HG03439 (cell line): Measurements from ENCODE around the gene GPR183.

Source experiments
- ATAC-seq: cut with Tn5 transposase; IDR thresholded peaks from one replicate; pipeline ENCODE4 v1.9.1; 2021; ENCODE audit warnings: mild to moderate bottlenecking, moderate library complexity; ENCODE audit not compliant: unreplicated experiment

GPR183 gene

DNA sequence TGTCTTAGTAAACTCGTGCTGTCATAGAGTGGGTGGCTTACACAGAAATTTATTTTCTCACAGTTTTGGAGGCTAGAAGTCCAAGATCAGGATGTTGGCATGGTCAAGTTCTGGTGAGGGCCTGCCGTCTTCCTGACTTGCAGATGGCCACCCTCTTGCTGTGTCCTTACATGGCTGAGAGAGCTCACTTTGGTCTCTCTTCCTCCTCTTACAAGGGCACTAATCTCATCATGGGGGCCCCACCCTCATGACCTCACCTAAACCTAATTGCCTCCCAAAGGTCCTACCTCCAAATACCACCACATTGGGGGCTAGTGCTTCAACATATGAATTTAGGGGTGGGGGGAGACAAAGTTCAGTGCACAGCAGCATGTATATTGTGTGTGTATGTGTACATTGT lies 34.7 kb downstream of the GPR183 start:
- ATAC-seq = no peak

DNA sequence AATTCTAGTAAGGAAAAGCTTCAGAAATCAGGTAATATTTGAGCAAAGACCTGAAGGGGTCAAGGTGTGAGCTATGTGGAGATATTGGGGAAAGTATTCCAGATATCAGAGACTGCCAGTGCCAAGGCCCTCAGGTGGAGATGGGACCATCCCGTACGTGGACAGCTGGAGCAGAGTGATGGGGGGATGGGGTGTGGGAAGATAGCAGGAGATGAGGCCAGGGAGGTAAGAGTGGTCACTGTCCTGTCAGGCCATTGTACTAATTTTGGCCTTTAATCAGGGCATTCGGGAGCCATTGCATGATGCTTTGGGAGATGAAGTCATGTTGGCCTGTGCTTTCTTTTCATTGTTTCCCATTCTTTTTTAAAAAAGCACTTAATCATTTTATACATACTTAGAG lies 36.0 kb downstream of the GPR183 start:
- ATAC-seq = no peak

DNA sequence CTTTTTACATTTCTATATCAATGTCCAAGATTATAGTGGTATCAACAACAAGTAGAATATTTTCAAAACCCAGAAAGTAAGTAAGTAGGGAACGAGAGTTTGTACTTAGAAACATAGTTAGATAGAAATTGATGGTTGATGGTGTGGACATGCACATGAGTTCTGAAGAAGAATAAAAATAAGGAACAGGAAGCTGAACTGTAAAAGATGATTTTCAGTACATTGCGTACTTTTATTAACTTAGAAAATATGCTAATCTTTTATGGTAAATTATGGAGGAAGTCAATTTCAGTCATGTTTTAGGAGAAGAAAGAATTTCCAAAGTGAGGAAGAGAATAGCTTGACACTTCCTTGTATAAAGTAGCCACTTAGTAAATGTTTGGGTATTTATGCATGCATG lies 36.7 kb downstream of the GPR183 start:
- no peak for ATAC-seq

DNA sequence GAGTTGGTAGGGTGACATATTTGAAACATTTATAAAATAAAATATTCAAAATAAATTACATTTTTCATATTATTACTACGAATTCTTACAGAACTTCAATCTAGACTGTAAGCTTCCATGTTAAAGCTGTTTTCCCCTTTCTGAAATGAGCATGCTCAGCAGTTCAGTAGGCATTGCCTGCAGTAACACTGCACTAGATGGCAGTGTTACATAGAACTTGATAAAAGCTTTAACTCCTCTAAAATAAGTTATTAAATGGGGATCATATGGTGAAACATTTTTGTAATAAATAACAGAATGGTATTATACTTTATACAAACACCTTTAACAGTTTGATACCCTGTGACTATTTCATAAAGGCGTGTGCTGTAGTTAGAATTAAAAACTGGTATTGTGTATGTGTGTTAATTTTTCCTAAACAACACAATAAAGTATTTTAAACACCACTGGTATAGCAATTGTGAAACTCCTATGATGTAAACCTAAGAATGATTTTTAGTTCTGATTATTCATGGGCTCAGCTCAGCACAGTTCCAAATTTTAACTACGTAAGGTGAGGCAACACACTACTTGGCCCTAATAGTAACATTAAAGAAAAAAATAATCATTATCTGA lies 37.5 kb downstream of the GPR183 start:
- peak; percentile 76 for ATAC-seq

DNA sequence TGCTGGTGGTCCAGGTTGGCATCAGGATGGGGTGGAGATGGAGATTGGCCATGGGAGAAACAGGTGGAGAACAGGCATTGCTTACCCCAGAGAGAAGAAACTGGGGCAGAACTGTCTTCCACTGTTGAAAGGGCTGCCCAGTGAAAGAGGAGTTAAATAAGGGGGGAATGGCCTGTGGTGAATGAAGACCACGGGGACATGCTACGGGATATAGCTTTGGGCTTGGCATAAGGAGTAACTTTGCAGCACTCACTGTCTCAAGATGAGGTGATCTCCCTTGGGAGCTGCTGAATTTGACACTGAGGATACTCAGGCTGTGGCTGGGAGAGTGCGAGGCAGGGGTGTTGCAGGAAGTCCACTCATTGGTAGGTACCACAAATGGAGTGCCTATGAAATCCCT lies 38.4 kb downstream of the GPR183 start:
- no peak for ATAC-seq

DNA sequence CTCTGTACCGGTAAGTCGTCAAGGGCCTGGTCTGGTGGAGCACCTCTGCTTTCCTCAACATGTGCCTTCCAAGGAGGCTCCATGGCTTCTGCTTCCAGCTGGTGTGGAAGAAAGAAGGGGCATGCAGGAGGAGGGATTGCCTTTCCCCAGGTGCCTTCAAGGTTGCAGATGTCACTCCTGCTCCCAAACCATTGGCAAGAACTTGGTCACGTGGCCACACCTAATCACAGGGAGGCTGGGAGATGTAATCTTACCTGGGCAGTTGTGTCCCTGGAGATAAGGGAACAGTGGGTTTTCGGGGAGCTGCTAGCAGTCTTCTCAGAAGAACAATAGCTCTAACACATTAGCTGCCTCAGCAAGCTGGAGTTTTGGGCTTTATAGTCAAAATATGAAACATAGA lies 39.3 kb downstream of the GPR183 start:
- ATAC-seq = no peak

DNA sequence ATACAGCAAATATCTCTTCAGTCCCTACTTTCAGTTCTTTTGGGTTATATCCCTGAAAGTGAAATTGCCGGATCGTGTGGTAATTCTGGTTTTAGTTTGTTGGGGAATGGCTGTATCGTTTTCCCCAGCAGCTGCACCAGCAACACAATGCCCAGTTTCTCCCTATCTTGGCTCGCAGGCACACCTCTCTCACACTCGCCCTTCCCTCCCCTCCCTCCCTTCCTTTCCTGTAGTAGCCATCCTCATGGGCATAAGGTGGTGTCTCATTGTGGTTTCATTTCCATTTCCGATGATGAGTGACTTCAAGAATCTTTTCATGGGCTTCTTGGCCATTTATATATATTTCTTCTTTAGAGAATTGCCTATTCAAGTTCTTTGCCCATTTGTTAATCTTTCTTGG lies 40.4 kb downstream of the GPR183 start:
- no peak for ATAC-seq

DNA sequence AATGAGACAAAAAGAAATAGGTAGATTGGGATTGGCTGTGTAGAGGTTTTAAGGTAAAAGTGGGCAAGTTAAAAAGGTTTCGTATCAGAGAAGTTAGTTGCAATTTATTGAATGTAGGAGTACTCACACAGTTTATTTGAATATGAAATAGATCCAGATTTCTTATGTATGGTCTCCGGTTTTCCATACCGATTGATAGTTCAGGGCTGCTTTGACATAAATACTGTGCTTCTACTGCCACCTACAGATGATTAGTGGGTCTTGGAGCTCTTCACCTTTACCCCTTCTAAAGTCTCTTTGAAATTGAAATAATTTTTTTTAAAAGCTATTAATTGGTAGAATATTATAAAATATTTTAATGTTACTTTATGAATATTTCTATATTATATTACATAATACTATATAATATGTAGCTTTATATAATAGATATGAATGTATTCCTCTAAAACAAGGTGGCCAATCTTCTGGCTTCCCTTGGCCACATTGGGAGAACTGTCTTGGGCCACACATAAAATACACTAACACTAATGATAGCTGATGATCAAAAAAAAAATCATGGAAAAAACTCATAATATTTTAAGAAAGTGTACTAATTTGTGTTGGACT lies 41.3 kb downstream of the GPR183 start:
- ATAC-seq = no peak

DNA sequence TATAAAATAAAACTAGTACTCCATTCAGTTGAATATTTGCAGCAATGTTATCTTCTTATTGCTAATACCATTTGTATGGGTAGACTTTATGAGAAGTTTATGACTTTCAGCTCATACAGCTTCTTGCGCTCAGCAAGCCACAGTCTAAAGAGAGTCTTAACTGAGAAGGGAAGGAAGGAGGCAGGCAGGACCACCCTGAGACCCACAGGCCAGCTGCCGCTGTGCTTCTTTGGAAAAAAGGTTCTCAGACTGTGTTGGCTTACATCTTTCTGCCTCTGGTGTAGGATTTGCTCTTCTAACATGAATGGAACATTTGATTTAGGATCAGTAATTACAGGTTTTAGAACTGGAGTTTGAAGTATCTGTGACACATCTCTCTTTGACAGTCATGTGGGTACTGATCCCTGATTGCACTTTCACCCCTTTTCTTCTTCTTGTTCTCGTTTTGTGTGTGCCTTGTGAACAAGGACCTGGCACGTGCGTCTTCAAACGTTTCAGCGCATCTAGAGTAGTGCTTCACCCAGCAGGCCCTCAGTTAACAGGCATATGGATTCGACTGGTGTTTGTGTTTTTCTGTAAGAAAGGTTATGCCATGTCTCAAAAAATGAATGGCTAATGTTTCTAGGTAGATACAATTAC lies 41.9 kb downstream of the GPR183 start:
- ATAC-seq = no peak

DNA sequence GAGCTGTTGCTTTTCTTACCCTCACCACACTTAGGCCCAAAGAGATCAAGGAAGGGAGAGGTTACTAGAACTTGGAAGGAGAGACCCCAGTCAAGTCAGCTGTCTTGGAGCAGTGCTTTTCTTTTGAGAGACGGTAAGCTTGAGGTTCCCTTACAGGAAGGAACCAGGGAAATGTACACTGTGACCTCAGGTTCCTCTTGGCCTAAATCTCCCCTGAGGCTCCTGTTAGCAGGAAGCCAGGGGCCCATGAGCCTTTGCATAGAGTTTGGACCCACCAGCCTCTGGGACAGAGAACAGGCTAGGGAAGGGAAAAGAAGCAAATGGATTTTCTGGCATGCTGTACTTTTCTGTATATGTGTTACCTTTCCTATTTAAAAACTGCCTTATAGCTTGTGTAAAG lies 43.1 kb downstream of the GPR183 start:
- no peak for ATAC-seq

DNA sequence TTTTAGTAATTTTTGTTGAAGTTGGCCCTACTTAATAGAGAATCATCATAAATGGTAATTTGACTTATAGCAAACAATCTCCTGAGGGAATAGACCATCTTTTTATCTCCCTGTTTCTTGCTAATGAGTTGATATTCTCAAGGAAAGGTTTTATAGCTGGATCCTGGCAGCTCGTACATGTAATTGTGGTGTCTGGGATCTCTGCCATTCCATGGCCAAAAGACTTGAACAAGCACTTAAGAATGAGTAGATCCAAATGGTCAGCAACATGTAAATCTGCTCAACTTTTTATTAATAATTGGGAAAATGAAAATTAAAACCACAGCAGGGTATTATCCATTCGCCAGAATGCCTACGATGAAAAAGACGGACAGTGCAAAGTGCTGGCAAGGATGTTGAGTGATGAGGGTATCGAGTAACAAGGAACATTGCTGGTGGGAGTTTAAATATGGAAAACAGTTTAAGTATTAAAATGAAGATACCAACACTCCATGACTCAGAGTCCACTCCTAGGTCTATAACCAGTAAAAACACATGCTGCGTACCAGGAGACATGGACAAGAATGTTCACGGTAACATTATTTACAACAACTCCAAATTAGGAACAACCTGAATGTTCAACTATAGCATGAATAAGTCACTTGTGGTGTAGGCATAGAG lies 43.9 kb downstream of the GPR183 start:
- no peak for ATAC-seq

DNA sequence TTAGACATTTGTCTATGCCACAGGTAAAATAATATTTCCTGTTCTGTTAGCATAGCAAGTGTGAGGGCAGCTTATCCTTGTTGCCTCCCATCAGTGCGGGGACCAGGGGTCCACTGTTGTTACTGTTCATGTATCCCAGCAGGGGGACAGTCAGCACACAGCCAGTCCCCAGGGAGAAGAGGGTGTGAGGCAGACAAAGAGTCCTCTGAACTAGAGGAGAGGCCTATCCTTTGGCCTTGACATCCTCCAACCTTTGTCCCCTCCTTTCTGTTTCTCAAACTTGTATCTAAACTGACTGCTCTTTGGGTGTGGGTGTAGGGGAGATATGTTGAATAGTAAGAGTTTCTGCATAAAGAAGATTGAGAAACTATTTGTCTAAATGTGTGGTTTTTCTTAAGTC lies 46.1 kb downstream of the GPR183 start:
- ATAC-seq = no peak

DNA sequence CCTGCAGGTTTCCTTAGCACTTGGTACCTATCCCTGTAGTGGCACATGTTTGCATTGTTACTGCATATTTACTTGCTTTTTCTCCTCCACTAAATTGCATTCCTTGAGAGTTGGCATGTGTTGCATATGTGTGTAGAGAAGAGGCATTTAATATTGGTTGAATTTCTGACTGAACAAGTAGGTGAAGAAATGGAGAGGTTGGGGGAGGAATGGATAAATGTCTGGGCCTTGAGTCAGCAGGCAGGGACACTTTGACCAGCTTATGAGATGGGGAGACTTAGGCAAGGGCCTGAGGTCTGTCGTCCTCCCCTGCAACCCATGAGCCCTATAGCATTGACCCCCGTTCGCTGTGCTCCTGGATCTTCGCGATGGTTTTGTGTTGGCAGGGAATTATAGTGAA lies 47.0 kb downstream of the GPR183 start:
- no peak for ATAC-seq

DNA sequence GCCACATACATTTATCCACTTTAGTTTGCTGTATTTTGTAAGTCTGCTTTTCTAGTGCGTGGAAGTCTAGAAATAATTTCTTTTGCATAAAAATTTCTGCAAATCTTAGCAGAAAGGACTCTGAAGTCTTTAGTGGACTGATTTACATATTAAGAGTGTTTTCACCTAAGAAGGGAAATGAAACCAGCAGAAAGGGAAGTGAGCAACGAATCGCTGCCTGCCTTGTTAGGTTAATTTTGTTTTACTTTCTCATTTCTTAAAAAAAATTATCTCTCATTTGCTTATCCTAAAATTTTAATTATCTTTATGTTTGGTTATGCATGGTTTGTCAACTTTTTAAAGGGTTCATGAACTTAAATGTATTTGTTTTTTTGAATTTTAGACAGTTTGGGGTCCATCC lies 48.3 kb downstream of the GPR183 start:
- ATAC-seq = peak; percentile 47

DNA sequence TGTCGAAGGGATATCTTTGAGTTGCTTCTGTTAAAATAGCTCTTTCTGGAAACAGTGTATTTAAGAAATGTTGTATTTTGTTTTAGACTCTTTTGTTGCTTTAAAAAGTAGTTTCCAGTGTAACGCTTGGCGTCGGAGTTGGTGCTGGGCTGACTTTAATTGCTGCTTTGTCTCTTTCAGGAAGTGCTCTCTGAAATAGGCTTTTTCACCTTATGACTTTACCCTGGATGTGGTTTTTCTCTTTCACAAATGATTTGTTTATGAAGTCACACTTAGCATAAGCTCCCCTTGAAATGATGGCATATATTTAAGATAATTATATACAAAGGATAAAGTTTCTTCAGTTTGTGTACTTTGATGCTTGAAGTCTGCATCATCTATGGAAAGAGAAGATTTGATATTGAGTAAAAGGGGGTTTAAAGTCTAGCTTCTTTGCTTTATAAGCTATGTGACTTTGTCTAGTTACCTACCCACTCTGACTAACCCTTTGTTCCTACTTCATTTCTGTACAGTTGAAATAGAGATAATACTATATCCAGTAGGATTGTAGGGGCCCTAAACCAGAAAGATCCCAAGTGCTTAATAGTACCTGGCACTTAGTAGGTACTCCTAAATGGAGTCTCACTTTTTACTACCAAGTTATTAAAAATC lies 48.9 kb downstream of the GPR183 start, which contains the start of gene GPR18:
GPR18 (minus strand) TSS at position 170 of the 651 bp plus-strand sequence. CDS start 2,507 bp downstream, outside the sequence.
- peak; percentile 81 for ATAC-seq

DNA sequence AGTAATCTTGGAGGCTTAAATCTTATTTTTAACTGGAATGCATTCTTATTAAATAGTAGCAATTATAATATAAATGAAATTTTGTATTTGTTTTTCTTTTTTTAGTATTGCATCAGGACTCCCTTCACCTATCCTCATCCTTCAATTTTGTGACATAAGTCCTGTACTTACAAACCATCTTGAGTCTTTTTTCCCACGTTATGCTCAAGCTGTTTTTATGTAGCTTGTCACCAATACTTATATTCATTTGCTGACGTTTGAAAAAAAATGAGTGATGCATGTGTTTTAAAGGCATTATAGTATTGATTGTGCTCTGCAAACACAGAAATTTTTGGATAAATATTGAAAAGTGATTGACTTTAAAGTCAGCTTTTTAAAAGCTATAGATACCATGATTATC lies 49.9 kb downstream of the GPR183 start:
- ATAC-seq = no peak

DNA sequence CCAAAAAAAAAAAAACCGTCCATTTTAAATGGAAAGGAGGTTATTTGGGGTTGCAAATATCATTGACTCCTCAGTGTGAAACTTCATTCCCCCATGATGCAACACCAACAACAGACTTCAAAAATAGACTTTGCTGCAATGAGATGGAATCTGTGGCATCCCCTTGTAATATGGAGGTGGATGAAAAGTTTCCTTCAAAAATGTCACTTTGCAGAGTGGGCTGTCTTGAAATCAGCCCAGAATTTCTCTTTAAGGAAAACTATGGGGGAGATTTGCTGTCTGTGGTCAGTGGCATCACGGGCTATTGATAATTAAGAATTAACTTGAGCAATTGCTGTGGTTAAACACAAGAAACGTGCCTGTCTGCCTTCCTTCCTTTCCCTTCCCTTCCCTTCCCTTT lies 50.5 kb downstream of the GPR183 start:
- no peak for ATAC-seq

DNA sequence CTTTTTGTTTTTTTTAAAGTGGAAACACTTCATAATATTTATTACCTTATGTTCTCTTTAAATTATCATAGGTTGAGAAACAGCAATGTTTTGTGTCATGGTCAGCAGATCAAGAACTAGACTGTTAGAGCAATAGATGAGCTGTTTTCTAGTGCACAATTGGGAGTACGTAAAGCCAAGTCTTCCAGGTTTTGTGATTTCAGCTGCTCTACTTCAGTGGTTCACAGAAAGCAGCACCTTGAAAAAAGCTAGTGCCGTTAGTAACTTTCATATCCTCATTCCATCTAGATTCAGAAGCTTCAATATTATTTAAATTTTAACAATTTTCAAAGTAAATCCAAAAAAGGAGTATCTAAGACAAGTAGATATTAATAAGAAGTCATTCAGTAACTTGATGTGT lies 50.9 kb downstream of the GPR183 start:
- ATAC-seq = no peak

DNA sequence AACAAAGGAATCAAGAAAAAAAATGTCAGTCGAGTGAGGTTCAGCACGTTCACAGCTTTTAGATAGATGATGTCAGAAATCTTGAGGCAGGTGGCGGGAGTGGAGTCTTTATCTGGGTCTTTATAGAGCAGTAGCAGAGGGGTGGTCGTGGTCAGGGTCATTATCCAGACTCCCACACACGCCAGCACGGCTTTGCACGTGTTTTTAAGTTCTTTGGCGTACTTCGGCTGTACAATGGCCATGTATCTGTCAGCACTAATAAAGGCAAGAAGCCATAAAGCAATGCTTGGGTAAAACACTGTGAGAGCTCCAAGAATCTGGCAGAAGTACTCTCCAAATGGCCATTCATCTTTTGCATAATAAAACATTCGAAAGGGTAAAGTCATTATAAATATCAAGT lies 51.9 kb downstream of the GPR183 start:
- ATAC-seq = no peak

DNA sequence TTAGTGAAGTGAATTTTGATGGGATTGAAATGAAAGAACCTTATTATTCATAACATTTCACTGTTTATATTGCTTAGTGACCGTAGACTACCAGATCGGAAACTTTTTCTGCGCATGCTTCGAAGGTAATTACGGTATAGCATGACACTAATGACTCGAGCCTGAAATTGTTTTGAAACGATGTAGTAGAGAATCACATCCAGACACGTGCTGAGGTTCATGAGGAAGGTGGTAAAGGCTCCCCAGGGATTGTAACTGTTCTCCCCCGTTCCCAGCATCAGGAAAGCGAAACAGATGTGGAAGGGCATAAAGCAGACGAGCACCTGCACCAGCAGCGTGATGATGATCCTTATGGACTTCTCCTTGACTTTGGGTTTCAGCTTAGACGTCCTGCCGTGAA lies 52.4 kb downstream of the GPR183 start:
- no peak for ATAC-seq

DNA sequence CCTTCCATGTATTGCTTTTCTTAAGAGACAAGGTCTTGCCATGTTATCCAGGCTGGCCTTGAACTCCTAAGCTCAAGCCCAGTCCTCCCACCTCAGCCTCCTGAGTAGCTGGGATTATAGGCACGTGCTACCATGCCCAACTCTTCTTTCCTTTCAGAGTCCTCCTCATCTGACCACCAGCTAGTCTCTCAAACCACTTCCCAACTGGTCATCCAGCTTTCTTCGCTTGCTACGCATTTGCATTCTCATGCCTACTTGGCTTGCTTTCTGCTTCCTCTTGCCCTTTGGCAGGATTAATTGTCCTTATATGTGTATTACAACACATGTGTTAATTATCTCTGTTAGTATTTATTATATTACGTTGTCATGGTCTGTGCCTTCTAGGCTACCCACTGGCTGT lies 55.3 kb downstream of the GPR183 start:
- ATAC-seq = no peak
